ENCODE measurements around the gene SMPX.

Gene SMPX

GRCh38 chrX:21770631-21771321 is 12.9 kb upstream of the SMPX start:
- no peaks in the 10 kb centered on the region for H3K4me1 ChIP-seq (ENCODE audit: control insufficient read depth, low read length)
- H3K36me3 ChIP-seq (ENCODE audit: control insufficient read depth, low read length), result no peaks in the 10 kb centered on the region
- H3K9me2 ChIP-seq (replicated peaks; ENCODE audit: control insufficient read depth, low read length), result no peaks in the 10 kb centered on the region
- no peaks in the 10 kb centered on the region for H3K27me3 ChIP-seq (ENCODE audit: control insufficient read depth, low read length)
- H3K27ac ChIP-seq (ENCODE audit: low read depth, low read length), result no peak overlapping the region
- no peak overlapping the region for H3K4me3 ChIP-seq (ENCODE audit: low read length)
- no peak overlapping the region for H3K4me2 ChIP-seq (ENCODE audit: low read length)
- H3K9me3 ChIP-seq (ENCODE audit: control insufficient read depth, insufficient read depth, low read length), result no peaks in the 10 kb centered on the region
- TF ChIP-seq EZH2phosphoT487 (IDR thresholded peaks at IDR 0.05; ENCODE audit: borderline replicate concordance, low read length), result no peak
- TF ChIP-seq CTCF (IDR thresholded peaks at IDR 0.05; ENCODE audit: low read depth, low read length, poor library complexity, severe bottlenecking), result peak; percentile 18
- H3F3A ChIP-seq (ENCODE audit: control insufficient read depth, insufficient read depth), result no peaks in the 10 kb centered on the region
- H4K20me1 ChIP-seq (ENCODE audit: control insufficient read depth, insufficient read depth, low read depth, low read length), result no peaks in the 10 kb centered on the region
- H3K79me2 ChIP-seq (ENCODE audit: control insufficient read depth, low read length), result no peaks in the 10 kb centered on the region

GRCh38 chrX:21766101-21766500 is 8.2 kb upstream of the SMPX start:
- Histone ChIP-seq H3K4me2 (ENCODE audit: low read length) (no peak overlapping the region), H4K20me1 (ENCODE audit: control insufficient read depth, insufficient read depth, low read depth, low read length) (no peaks in the 10 kb centered on the region), H3K36me3 (ENCODE audit: control insufficient read depth, low read length) (no peaks in the 10 kb centered on the region), H3K79me2 (ENCODE audit: control insufficient read depth, low read length) (no peaks in the 10 kb centered on the region), H3K4me3 (ENCODE audit: low read length) (no peak overlapping the region), H3K9me2 (replicated peaks; ENCODE audit: control insufficient read depth, low read length) (no peaks in the 10 kb centered on the region), H3K27me3 (ENCODE audit: control insufficient read depth, low read length) (no peaks in the 10 kb centered on the region), H3F3A (ENCODE audit: control insufficient read depth, insufficient read depth) (no peaks in the 10 kb centered on the region), H3K9me3 (ENCODE audit: control insufficient read depth, insufficient read depth, low read length) (no peaks in the 10 kb centered on the region), H3K27ac (ENCODE audit: low read depth, low read length) (no peak overlapping the region), H3K4me1 (ENCODE audit: control insufficient read depth, low read length) (no peaks in the 10 kb centered on the region)
- TF ChIP-seq EZH2phosphoT487 (IDR thresholded peaks at IDR 0.05; ENCODE audit: borderline replicate concordance, low read length), result no peak

- Histone ChIP-seq H3K4me1 (ENCODE audit: control insufficient read depth, low read length) (no peaks in the 10 kb centered on the region), H3K27ac (ENCODE audit: low read depth, low read length) (no peak overlapping the region), H3K79me2 (ENCODE audit: control insufficient read depth, low read length) (no peaks in the 10 kb centered on the region), H3K9me2 (replicated peaks; ENCODE audit: control insufficient read depth, low read length) (no peaks in the 10 kb centered on the region), H3F3A (ENCODE audit: control insufficient read depth, insufficient read depth) (no peaks in the 10 kb centered on the region), H3K9me3 (ENCODE audit: control insufficient read depth, insufficient read depth, low read length) (no peaks in the 10 kb centered on the region), H3K27me3 (ENCODE audit: control insufficient read depth, low read length) (no peaks in the 10 kb centered on the region), H4K20me1 (ENCODE audit: control insufficient read depth, insufficient read depth, low read depth, low read length) (no peaks in the 10 kb centered on the region), H3K36me3 (ENCODE audit: control insufficient read depth, low read length) (no peaks in the 10 kb centered on the region), H3K4me3 (ENCODE audit: low read length) (no peak overlapping the region), H3K4me2 (ENCODE audit: low read length) (no peak overlapping the region)
- TF ChIP-seq CTCF (IDR thresholded peaks at IDR 0.05; ENCODE audit: low read depth, low read length, poor library complexity, severe bottlenecking) (no peak), EZH2phosphoT487 (IDR thresholded peaks at IDR 0.05; ENCODE audit: borderline replicate concordance, low read length) (no peak)
Observed at GRCh38 chrX:21764008-21764407, 6.1 kb upstream of the SMPX start.

GRCh38 chrX:21758488-21758887 is 572 bp upstream of the SMPX start:
- no peaks in the 10 kb centered on the region for H3K4me1 ChIP-seq (ENCODE audit: control insufficient read depth, low read length)
- H3K9me3 ChIP-seq (ENCODE audit: control insufficient read depth, insufficient read depth, low read length), result no peaks in the 10 kb centered on the region
- H3F3A ChIP-seq (ENCODE audit: control insufficient read depth, insufficient read depth), result no peaks in the 10 kb centered on the region
- H3K27ac ChIP-seq (ENCODE audit: low read depth, low read length), result no peak overlapping the region
- H3K79me2 ChIP-seq (ENCODE audit: control insufficient read depth, low read length), result no peaks in the 10 kb centered on the region
- no peak overlapping the region for H3K4me3 ChIP-seq (ENCODE audit: low read length)
- TF ChIP-seq CTCF (IDR thresholded peaks at IDR 0.05; ENCODE audit: low read depth, low read length, poor library complexity, severe bottlenecking), result no peak
- TF ChIP-seq EZH2phosphoT487 (IDR thresholded peaks at IDR 0.05; ENCODE audit: borderline replicate concordance, low read length), result no peak
- no peaks in the 10 kb centered on the region for H3K9me2 ChIP-seq (replicated peaks; ENCODE audit: control insufficient read depth, low read length)
- H3K27me3 ChIP-seq (ENCODE audit: control insufficient read depth, low read length), result no peaks in the 10 kb centered on the region
- H3K4me2 ChIP-seq (ENCODE audit: low read length), result no peak overlapping the region
- H3K36me3 ChIP-seq (ENCODE audit: control insufficient read depth, low read length), result no peaks in the 10 kb centered on the region
- no peaks in the 10 kb centered on the region for H4K20me1 ChIP-seq (ENCODE audit: control insufficient read depth, insufficient read depth, low read depth, low read length)
